ENCODE results near the gene FAM200A. TPM values are rescaled to one million over a fixed set of nuclear protein-coding genes. Genes with fewer than 3 reads are reported as not detected.
A peak's percentile ranks its signal among the peaks of the same experiment; 100 is the strongest.
"Not testable (repeated sequence)": the region's sequence is repeated elsewhere in the genome, so short reads cannot be mapped to it uniquely, and the experiment has no call there.

FAM200A gene
- total and polyA plus RNA-seq, 2 experiments from 2014 or later, result 7.7 to 7.9 TPM

DNA sequence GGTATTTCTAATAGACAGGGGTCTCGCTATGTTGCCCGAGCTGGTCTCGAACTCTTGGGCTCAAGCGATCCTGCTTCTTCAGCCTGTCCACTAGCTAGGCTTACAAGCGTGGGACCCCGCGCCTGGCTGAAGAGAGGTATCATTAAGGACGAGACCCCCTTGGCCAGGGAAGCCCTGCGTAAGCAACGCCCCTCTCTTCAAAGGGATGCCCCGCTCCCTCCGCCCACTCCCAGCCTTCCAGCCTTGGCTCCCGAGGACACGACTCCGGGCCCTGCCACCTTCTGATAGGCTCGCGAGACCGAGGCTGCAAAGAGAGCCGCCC lies 47.7 kb downstream of the FAM200A start:
- Mint-ChIP-seq H3K27me3 (ENCODE audit: insufficient read depth, low read depth, poor library complexity) (peaks cover 9% of the 10 kb centered on the region), H3K4me1 (peaks cover 14% of the 10 kb centered on the region), H3K9me3 (peaks cover 9% of the 10 kb centered on the region; the same call in 1 of the 3 replicates), H3K4me3 (peak overlapping the region; percentile 91), H3K36me3 (ENCODE audit: low read depth) (peaks cover 14% of the 10 kb centered on the region), H3K27ac (peak overlapping the region; percentile 98)
- peaks cover 21% of the 10 kb centered on the region; the same call in 1 of the 2 replicates for H3F3A ChIP-seq (replicated peaks; ENCODE audit: low read depth)
- peak overlapping the region; percentile 63; the same call in 1 of the 2 replicates for H3K27ac ChIP-seq (ENCODE audit: low read depth)
- H4K20me1 ChIP-seq (replicated peaks; ENCODE audit: insufficient read depth), result peaks cover 3% of the 10 kb centered on the region; the same call in 1 of the 2 replicates
- no peak for TF ChIP-seq EZH2phosphoT487 (IDR thresholded peaks at IDR 0.05; ENCODE audit: unreplicated experiment)
- TF ChIP-seq STAT1 (IDR thresholded peaks at IDR 0.05; ENCODE audit: unreplicated experiment), result no peak
- no peak for TF ChIP-seq POLR2AphosphoS5 (IDR thresholded peaks at IDR 0.05; ENCODE audit: low read depth)
- TF ChIP-seq, protein P1, sequence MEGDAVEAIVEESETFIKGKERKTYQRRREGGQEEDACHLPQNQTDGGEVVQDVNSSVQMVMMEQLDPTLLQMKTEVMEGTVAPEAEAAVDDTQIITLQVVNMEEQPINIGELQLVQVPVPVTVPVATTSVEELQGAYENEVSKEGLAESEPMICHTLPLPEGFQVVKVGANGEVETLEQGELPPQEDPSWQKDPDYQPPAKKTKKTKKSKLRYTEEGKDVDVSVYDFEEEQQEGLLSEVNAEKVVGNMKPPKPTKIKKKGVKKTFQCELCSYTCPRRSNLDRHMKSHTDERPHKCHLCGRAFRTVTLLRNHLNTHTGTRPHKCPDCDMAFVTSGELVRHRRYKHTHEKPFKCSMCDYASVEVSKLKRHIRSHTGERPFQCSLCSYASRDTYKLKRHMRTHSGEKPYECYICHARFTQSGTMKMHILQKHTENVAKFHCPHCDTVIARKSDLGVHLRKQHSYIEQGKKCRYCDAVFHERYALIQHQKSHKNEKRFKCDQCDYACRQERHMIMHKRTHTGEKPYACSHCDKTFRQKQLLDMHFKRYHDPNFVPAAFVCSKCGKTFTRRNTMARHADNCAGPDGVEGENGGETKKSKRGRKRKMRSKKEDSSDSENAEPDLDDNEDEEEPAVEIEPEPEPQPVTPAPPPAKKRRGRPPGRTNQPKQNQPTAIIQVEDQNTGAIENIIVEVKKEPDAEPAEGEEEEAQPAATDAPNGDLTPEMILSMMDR (conservative IDR thresholded peaks at IDR 0.05; ENCODE audit: low read depth in 2 of 2), result no peak
- H3K9me2 ChIP-seq (ENCODE audit: insufficient read depth), result no peaks in the 10 kb centered on the region
- no peaks in the 10 kb centered on the region for H3K27me3 ChIP-seq (ENCODE audit: insufficient read depth)
- H3K36me3 ChIP-seq (ENCODE audit: insufficient read depth), result no peaks in the 10 kb centered on the region
- peak overlapping the region; percentile 88 for H3K4me3 ChIP-seq
- peak; percentile 85 for ATAC-seq
- DNase-seq (ENCODE audit: low spot score), result peak; percentile 100
- peak overlapping the region; percentile 98; the same call in 1 of the 2 replicates for H2AFZ ChIP-seq
- peak overlapping the region; percentile 85; the same call in 1 of the 2 replicates for H3K4me2 ChIP-seq
- peaks cover 17% of the 10 kb centered on the region for H3K4me1 ChIP-seq (ENCODE audit: insufficient read depth)
- H3K79me2 ChIP-seq (replicated peaks; ENCODE audit: insufficient read depth), result peaks cover 51% of the 10 kb centered on the region

DNA sequence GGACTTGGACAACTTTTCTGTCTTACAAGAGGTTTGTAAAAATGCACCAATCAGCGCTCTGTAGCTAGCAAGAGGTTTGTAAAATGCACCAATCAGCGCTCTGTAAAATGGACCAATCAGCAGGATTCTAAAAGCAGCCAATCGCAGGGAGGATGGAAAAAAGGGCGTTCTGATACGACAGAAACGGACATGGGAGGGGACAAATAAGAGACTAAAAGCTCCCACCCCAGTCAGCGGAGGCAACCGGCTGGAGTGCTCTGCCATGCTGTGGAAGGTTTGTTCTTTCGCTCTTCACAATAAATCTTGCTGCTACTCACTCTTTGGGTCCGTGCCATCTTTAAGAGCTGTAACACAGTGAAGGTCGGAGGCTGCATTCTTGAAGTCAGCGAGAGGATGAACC lies 50.7 kb downstream of the FAM200A start:
- peak; percentile 56 for DNase-seq (ENCODE audit: low spot score)
- Histone ChIP-seq H3F3A (replicated peaks; ENCODE audit: low read depth) (peaks cover 32% of the 10 kb centered on the region; the same call in 1 of the 2 replicates), H3K4me1 (ENCODE audit: insufficient read depth) (peaks cover 26% of the 10 kb centered on the region), H4K20me1 (replicated peaks; ENCODE audit: insufficient read depth) (peaks cover 22% of the 10 kb centered on the region), H3K79me2 (replicated peaks; ENCODE audit: insufficient read depth) (peaks cover 52% of the 10 kb centered on the region), H3K4me3 (peak overlapping the region; percentile 85), H3K4me2 (peak overlapping the region; percentile 94; the same call in 1 of the 2 replicates), H3K36me3 (ENCODE audit: insufficient read depth) (peaks cover 12% of the 10 kb centered on the region)
- H3K27ac Mint-ChIP-seq; ATAC-seq; H3K27ac ChIP-seq (ENCODE audit: low read depth); H2AFZ ChIP-seq; H3K27me3 ChIP-seq (ENCODE audit: insufficient read depth); H3K9me2 ChIP-seq (ENCODE audit: insufficient read depth); H3K9me3 Mint-ChIP-seq: not testable (repeated sequence)
- Mint-ChIP-seq H3K4me3 (peak overlapping the region; percentile 99; the same call in 2 of the 3 replicates), H3K27me3 (ENCODE audit: insufficient read depth, low read depth, poor library complexity) (peaks cover 10% of the 10 kb centered on the region), H3K4me1 (peaks cover 22% of the 10 kb centered on the region), H3K36me3 (ENCODE audit: low read depth) (peaks cover 24% of the 10 kb centered on the region)

DNA sequence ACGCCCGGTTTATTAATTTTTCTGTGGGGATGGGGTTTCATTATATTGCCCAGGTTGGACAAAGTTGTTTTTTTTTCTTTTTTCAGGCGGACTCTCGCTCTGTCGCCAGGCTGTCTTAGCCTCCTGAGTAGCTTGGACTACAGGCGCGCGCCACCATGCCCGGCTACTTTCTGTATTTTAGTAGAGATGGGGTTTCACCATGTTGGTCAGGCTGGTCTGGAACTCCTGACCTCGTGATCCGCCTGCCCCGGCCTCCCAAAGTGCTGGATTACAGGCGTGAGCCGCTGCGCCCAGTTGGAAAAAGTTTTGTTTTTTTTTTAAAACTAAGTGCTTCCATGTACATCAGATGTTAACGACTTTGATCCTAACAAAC lies 51.3 kb downstream of the FAM200A start:
- H3K4me1 Mint-ChIP-seq, result peaks cover 16% of the 10 kb centered on the region
- DNase-seq (ENCODE audit: low spot score) (no peak), ATAC-seq (no peak)
- H3F3A ChIP-seq (replicated peaks; ENCODE audit: low read depth), result peaks cover 26% of the 10 kb centered on the region; the same call in 1 of the 2 replicates
- H3K9me2 ChIP-seq (ENCODE audit: insufficient read depth), result no peaks in the 10 kb centered on the region
- H3K79me2 ChIP-seq (replicated peaks; ENCODE audit: insufficient read depth), result peaks cover 52% of the 10 kb centered on the region
- H3K36me3 Mint-ChIP-seq (ENCODE audit: low read depth), result peaks cover 30% of the 10 kb centered on the region
- peak overlapping the region; percentile 100 for H3K27ac Mint-ChIP-seq
- H3K9me3 Mint-ChIP-seq, result peaks cover 10% of the 10 kb centered on the region; the same call in 1 of the 3 replicates
- peak overlapping the region; percentile 94 for H3K4me2 ChIP-seq
- no peaks in the 10 kb centered on the region for H3K27me3 ChIP-seq (ENCODE audit: insufficient read depth)
- peak overlapping the region; percentile 96 for H2AFZ ChIP-seq
- peak overlapping the region; percentile 85 for H3K4me3 ChIP-seq
- TF ChIP-seq ZNF331 (CRISPR knock-in tag; IDR thresholded peaks at IDR 0.05; ENCODE audit: low read depth), result no peak
- TF ChIP-seq STAT1 (IDR thresholded peaks at IDR 0.05; ENCODE audit: unreplicated experiment), result no peak
- peaks cover 20% of the 10 kb centered on the region for H3K4me1 ChIP-seq (ENCODE audit: insufficient read depth)
- peaks cover 24% of the 10 kb centered on the region for H4K20me1 ChIP-seq (replicated peaks; ENCODE audit: insufficient read depth)
- peak overlapping the region; percentile 99 for H3K4me3 Mint-ChIP-seq
- peaks cover 10% of the 10 kb centered on the region for H3K27me3 Mint-ChIP-seq (ENCODE audit: insufficient read depth, low read depth, poor library complexity)
- H3K36me3 ChIP-seq (ENCODE audit: insufficient read depth), result peaks cover 19% of the 10 kb centered on the region
- no peak overlapping the region for H3K27ac ChIP-seq (ENCODE audit: low read depth)

Measured in GM23338 (cell line).